Endothelial cell of umbilical vein (primary cell): ENCODE data around the gene ANP32A. TPM values are rescaled to one million over a fixed set of nuclear protein-coding genes. Genes with fewer than 3 reads are reported as not detected.

ENCODE experiments used
- BruUV-seq: library from RNA; stranded (reverse); fragments of 400-500 nt; replicated peaks from 2 replicates; lab custom pipeline; 2021; lab: Mats Ljungman, UMichigan
- CTCF ChIA-PET: fragments of 300-600, 350-600 bp; sonication (Branson Sonifier 250); formaldehyde crosslinking; loops from one replicate; lab custom pipeline; 2021; ENCODE audit warnings: antibody characterized with exemption, inconsistent platforms; lab: Charles Lee
- POLR2A ChIA-PET: fragments of 300-600, 350-600 bp; sonication (Branson Sonifier 250); formaldehyde crosslinking; loops from one replicate; lab custom pipeline; 2021; ENCODE audit warnings: antibody characterized with exemption, inconsistent platforms; lab: Charles Lee
- DNase-seq: peaks from one replicate; pipeline ENCODE4 v3.0.0-alpha.2; 2011; ENCODE audit warnings: low read depth, low spot score
- FAIRE-seq: peaks from 2 replicates; lab custom pipeline; 2011; peaks lifted over from hg19 to GRCh38; lab: Jason Lieb, UNC
- H2AFZ ChIP-seq: 2 replicates; pipeline ENCODE4 v1.6.0; 2012; ENCODE audit warnings: low read depth, low read length, control low read depth, inconsistent platforms
- H3K27ac ChIP-seq: 2 replicates; pipeline ENCODE4 v1.5.1; 2011; ENCODE audit warnings: low read depth, mild to moderate bottlenecking, control low read depth, low read length, moderate library complexity; ENCODE audit not compliant: insufficient read depth
- H3K27me3 ChIP-seq, 2 experiments: 2 replicates each; pipeline versions ENCODE4 v1.6.0 to v1.6.1; 2011; ENCODE audit warnings: low read length in 2 of 2, mixed read lengths in 1 of 2; ENCODE audit not compliant: control insufficient read depth in 2 of 2, insufficient read depth in 2 of 2
- H3K36me3 ChIP-seq, 2 experiments: 2 replicates in 1 of 2; 3 replicates in 1 of 2; pipeline ENCODE4 v1.5.1; 2011; ENCODE audit warnings: low read length in 2 of 2, mild to moderate bottlenecking in 1 of 2, moderate library complexity in 1 of 2; ENCODE audit not compliant: control insufficient read depth in 2 of 2, insufficient read depth in 2 of 2; ENCODE audit errors: extremely low read depth in 1 of 2
- H3K4me1 ChIP-seq: 3 replicates; pipeline ENCODE4 v1.5.1; 2011; ENCODE audit warnings: mild to moderate bottlenecking, low read length; ENCODE audit not compliant: control insufficient read depth, insufficient read depth; ENCODE audit errors: extremely low read depth
- H3K4me2 ChIP-seq: 2 replicates; pipeline ENCODE4 v1.6.1; 2011; ENCODE audit warnings: low read length, control low read depth, mixed read lengths; ENCODE audit not compliant: insufficient read depth
- H3K4me3 ChIP-seq, 3 experiments: fragments of 200-600 bp in 1 of 3; sonication (generic), shearing (Covaris generic) in 1 of 3; replicated peaks in 1 of 3; 2 replicates each; pipeline ENCODE4 v1.5.1; 2011 to 2016; ENCODE audit warnings: control low read depth in 3 of 3, low read length in 3 of 3, mild to moderate bottlenecking in 2 of 3, inconsistent platforms in 1 of 3, low read depth in 1 of 3, moderate library complexity in 1 of 3; ENCODE audit not compliant: insufficient read depth in 1 of 3
- H3K79me2 ChIP-seq: 2 replicates; pipeline ENCODE4 v1.6.0; 2012; ENCODE audit warnings: low read length, inconsistent platforms; ENCODE audit not compliant: control insufficient read depth, insufficient read depth
- H3K9ac ChIP-seq: replicated peaks from 2 replicates; pipeline ENCODE3; 2011; ENCODE audit warnings: low read length, control low read depth; ENCODE audit not compliant: insufficient read depth; ENCODE audit errors: extremely low read depth
- H3K9me1 ChIP-seq: replicated peaks from 3 replicates; pipeline ENCODE4 v1.6.0; 2011; ENCODE audit warnings: mild to moderate bottlenecking, low read length; ENCODE audit not compliant: control insufficient read depth, insufficient read depth; ENCODE audit errors: extremely low read depth
- H3K9me3 ChIP-seq: replicated peaks from 2 replicates; pipeline ENCODE4 v1.5.1; 2012; ENCODE audit warnings: low read length, inconsistent platforms; ENCODE audit not compliant: control insufficient read depth, insufficient read depth
- H4K20me1 ChIP-seq: replicated peaks from 2 replicates; pipeline ENCODE3; 2011; ENCODE audit warnings: mild to moderate bottlenecking, low read length; ENCODE audit not compliant: control insufficient read depth, insufficient read depth; ENCODE audit errors: extremely low read depth
- CTCF ChIP-seq, 2 donors: IDR thresholded peaks; 1 replicate in 1 of 2; 2 replicates in 1 of 2; pipeline ENCODE4 v1.5.1; 2011; ENCODE audit warnings: low read length in 2 of 2, mild to moderate bottlenecking in 2 of 2, moderate library complexity in 2 of 2, control low read depth in 1 of 2, inconsistent platforms in 1 of 2, low read depth in 1 of 2; ENCODE audit not compliant: insufficient read depth in 1 of 2; ENCODE audit errors: extremely low read depth in 1 of 2
- EZH2 ChIP-seq: IDR thresholded peaks from 2 replicates; pipeline ENCODE4 v1.6.1; 2012; ENCODE audit warnings: borderline replicate concordance, low read depth, mild to moderate bottlenecking, moderate library complexity, low read length, inconsistent platforms; ENCODE audit not compliant: severe bottlenecking
- FOS ChIP-seq: IDR thresholded peaks from 2 replicates; pipeline ENCODE4 v1.6.1; 2011; ENCODE audit warnings: mild to moderate bottlenecking, low read length, moderate library complexity, borderline replicate concordance; ENCODE audit not compliant: insufficient read depth
- GATA2 ChIP-seq: IDR thresholded peaks from 2 replicates; pipeline ENCODE4 v1.7.0; 2011; ENCODE audit warnings: low read depth, mild to moderate bottlenecking, moderate library complexity, mixed read lengths, low read length; ENCODE audit not compliant: insufficient read length, insufficient read depth
- JUN ChIP-seq: IDR thresholded peaks from 2 replicates; pipeline ENCODE4 v1.6.1; 2011; ENCODE audit warnings: borderline replicate concordance, low read depth; ENCODE audit not compliant: insufficient read length, insufficient read depth
- MAX ChIP-seq: IDR thresholded peaks from 2 replicates; pipeline ENCODE4 v1.6.1; 2011; ENCODE audit not compliant: insufficient read depth, insufficient read length
- MYC ChIP-seq: IDR thresholded peaks from one replicate; pipeline ENCODE4 v1.6.1; 2011; ENCODE audit warnings: mild to moderate bottlenecking, low read depth, low read length
- POLR2A ChIP-seq: IDR thresholded peaks from 2 replicates; pipeline ENCODE4 v1.6.1; 2012; ENCODE audit warnings: low read depth, mild to moderate bottlenecking, control low read depth, low read length
- POLR2AphosphoS5 ChIP-seq: IDR thresholded peaks from 2 replicates; pipeline ENCODE4 v1.6.1; 2012; ENCODE audit warnings: low read depth, mild to moderate bottlenecking, control low read depth, low read length, moderate library complexity; ENCODE audit not compliant: insufficient read depth
- dilution Hi-C: fragments of 300-500 bp; cut with MboI; formaldehyde crosslinking; loops from one replicate; pipeline ENCODE4 v1.15.0; 2019; ENCODE audit warnings: low sequenced_read_pairs; ENCODE audit not compliant: extremely low pct_ligation_motif_present
- intact Hi-C: fragments of 100-400 bp; cut with micrococcal nuclease; formaldehyde crosslinking; loops from one replicate; pipeline ENCODE4 v1.10.0; 2022
- polyA plus RNA-seq, 4 experiments: library from polyadenylated mRNA; depleted of rRNA in 3 of 4; stranded (reverse) in 3 of 4; unstranded in 1 of 4; fragments of >200 nt; gene quantifications; 2 replicates each; pipeline versions ENCODE4 v1.2.1 to v1.2.3, GENCODE V29; 2011 to 2012; ENCODE audit warnings: missing spikeins in 1 of 4
- total RNA-seq: library from RNA; stranded (reverse); gene quantifications from 2 replicates; pipeline ENCODE4 v1.2.3, GENCODE V29; 2021

Gene ANP32A
- total and polyA plus RNA-seq, 2 donors (not counting 3 experiments of a cell fraction or from before 2014, with no cell fraction given), result 37.9 to 169 TPM

GRCh38 chr15:68812597-68813431 is 7.9 kb downstream of the ANP32A start:
- BruUV-seq, result no TSS peak

GRCh38 chr15:68812069-68812468 is 8.6 kb downstream of the ANP32A start:
- FAIRE-seq (no peak), DNase-seq (no peak)
- ChIA-PET POLR2A (no interaction called here), CTCF (interaction anchor here (0.6 kb wide), 1 partner anchor 53 kb away, joined by 3 read pairs; no protein-coding TSS in a partner anchor)
- Histone ChIP-seq H3K4me1 (peaks cover 7% of the 10 kb centered on the region), H4K20me1 (no peaks in the 10 kb centered on the region), H3K4me2 (no peak overlapping the region), H3K9ac (no peak overlapping the region), H3K36me3 (peaks cover under 1 to 14% of the 10 kb centered on the region in 2 experiments), H3K9me1 (no peaks in the 10 kb centered on the region), H2AFZ (no peak overlapping the region), H3K27ac (no peak overlapping the region), H3K4me3 (no peak overlapping the region), H3K9me3 (no peaks in the 10 kb centered on the region), H3K79me2 (peaks cover 90% of the 10 kb centered on the region), H3K27me3 (no peaks in the 10 kb centered on the region)
- intact Hi-C loops (no loop called here), dilution Hi-C loops (no loop called here)
- TF ChIP-seq CTCF (IDR thresholded peaks at IDR 0.05; ENCODE audit: extremely low read depth in 1 of 2, insufficient read depth in 1 of 2, low read depth in 1 of 2, low read length in 2 of 2) (no peak), EZH2 (no peak), JUN (no peak), MAX (no peak), FOS (no peak), POLR2A (no peak), POLR2AphosphoS5 (no peak), GATA2 (no peak), MYC (no peak)
- BruUV-seq, result no TSS peak

More at GRCh38 chr15:68812597-68813431, 7.9 kb downstream of the ANP32A start:
- H3K9me1 ChIP-seq, result no peaks in the 10 kb centered on the region
- dilution Hi-C loops (no loop called here), intact Hi-C loops (no loop called here)
- DNase-seq, result no peak
- ChIA-PET POLR2A (no interaction called here), CTCF (interaction anchor here (1.2 kb wide), 1 partner anchor 8 kb away, joined by 4 read pairs; no protein-coding TSS in a partner anchor)
- no peak overlapping the region for H3K4me3 ChIP-seq
- no peak overlapping the region for H3K27ac ChIP-seq
- no peak overlapping the region for H3K4me2 ChIP-seq
- FAIRE-seq, result no peak
- peaks cover 90% of the 10 kb centered on the region for H3K79me2 ChIP-seq
- no peaks in the 10 kb centered on the region for H4K20me1 ChIP-seq
- peaks cover 9% of the 10 kb centered on the region for H3K4me1 ChIP-seq
- no peaks in the 10 kb centered on the region for H3K9me3 ChIP-seq
- H3K9ac ChIP-seq, result no peak overlapping the region
- H3K27me3 ChIP-seq, result no peaks in the 10 kb centered on the region
- TF ChIP-seq EZH2, result no peak
- TF ChIP-seq GATA2, result no peak
- TF ChIP-seq MAX, result no peak
- no peak overlapping the region for H2AFZ ChIP-seq
- peaks cover 0 to 10% of the 10 kb centered on the region in 2 experiments for H3K36me3 ChIP-seq
